Lower lobe of right lung (tissue), 2 donors: Measurements from ENCODE around the gene LIMA1. TPM values are rescaled to one million over a fixed set of nuclear protein-coding genes. Genes with fewer than 3 reads are reported as not detected.

Experiments
- ATAC-seq, 2 donors: fragments of 200-7000 bp; cut with Tn5 transposase; one replicate each; pipeline ENCODE4 v1.9.1; 2020 to 2022; ENCODE audit warnings: mild to moderate bottlenecking in 2 of 2, moderate library complexity in 2 of 2
- DNase-seq: peaks from one replicate; pipeline ENCODE4 v3.0.0-alpha.2; 2020
- H3K27ac ChIP-seq: fragments of 200-600 bp; one replicate; pipeline ENCODE4 v1.8.0; 2022
- H3K27me3 ChIP-seq: fragments of 200-600 bp; one replicate; pipeline ENCODE4 v1.8.0; 2022; ENCODE audit warnings: low read depth
- H3K36me3 ChIP-seq: fragments of 200-600 bp; one replicate; pipeline ENCODE4 v1.8.0; 2022; ENCODE audit warnings: mild to moderate bottlenecking
- H3K4me1 ChIP-seq: fragments of 200-600 bp; one replicate; pipeline ENCODE4 v1.8.0; 2022
- H3K4me3 ChIP-seq: fragments of 200-600 bp; one replicate; pipeline ENCODE4 v1.8.0; 2022; ENCODE audit warnings: mild to moderate bottlenecking
- H3K9me3 ChIP-seq: fragments of 200-600 bp; one replicate; pipeline ENCODE4 v1.8.0; 2022
- intact Hi-C: fragments of 100-400 bp; cut with DNase I; formaldehyde crosslinking; loops from one replicate; pipeline ENCODE4 v1.11.0; 2022
- microRNA-seq: library from miRNA; unstranded; fragments of <30 nt; microRNA quantifications from one replicate; pipeline ENCODE4 v1.2.0, GENCODE V29; 2020; ENCODE audit warnings: borderline number of aligned reads
- total RNA-seq: library from RNA; stranded (reverse); fragmentation: NEBNext Ultra II Directional; extraction: Animal tissue kit (Norgen Biotek cat#: 25700); gene quantifications from one replicate; pipeline ENCODE4 v1.2.1, GENCODE V29; 2021
- TF ChIP-seq, protein P1 (sequence below): fragments of 200-600 bp; IDR thresholded peaks from one replicate; pipeline ENCODE4 v1.8.0; 2022; ENCODE audit warnings: antibody characterized with exemption, mild to moderate bottlenecking
- donor health status: DM: no; HTN: yes; CAD: no; lungs with severe emphysema.

LIMA1 gene
- total RNA-seq, 1 donor from 2014 or later, result 76.6 TPM

DNA sequence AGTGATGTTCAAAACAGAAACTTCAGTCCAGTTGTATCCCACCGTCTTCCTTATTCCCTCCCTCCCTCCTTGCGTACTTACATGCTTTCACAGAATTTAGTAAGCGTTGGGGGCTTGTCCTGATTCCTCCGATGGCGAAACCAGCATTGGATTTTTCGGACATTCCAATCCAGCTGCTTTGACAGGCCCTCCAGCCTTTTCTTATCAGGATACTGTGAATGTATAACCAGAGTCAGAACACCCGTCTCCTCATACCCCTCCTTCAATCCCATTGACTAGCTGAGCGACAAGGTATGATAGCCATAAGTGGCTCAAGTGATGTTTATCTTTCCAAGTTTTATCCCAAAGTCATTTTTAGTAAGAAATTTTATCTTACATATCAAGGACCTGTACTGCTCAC, 140.3 kb downstream of the LIMA1 start:
- no peaks in the 10 kb centered on the region for H3K27me3 ChIP-seq
- H3K9me3 ChIP-seq, result no peaks in the 10 kb centered on the region
- DNase-seq (no peak), ATAC-seq (peak; percentile 61 to 81)
- no peak overlapping the region for H3K4me3 ChIP-seq
- TF ChIP-seq, protein P1, sequence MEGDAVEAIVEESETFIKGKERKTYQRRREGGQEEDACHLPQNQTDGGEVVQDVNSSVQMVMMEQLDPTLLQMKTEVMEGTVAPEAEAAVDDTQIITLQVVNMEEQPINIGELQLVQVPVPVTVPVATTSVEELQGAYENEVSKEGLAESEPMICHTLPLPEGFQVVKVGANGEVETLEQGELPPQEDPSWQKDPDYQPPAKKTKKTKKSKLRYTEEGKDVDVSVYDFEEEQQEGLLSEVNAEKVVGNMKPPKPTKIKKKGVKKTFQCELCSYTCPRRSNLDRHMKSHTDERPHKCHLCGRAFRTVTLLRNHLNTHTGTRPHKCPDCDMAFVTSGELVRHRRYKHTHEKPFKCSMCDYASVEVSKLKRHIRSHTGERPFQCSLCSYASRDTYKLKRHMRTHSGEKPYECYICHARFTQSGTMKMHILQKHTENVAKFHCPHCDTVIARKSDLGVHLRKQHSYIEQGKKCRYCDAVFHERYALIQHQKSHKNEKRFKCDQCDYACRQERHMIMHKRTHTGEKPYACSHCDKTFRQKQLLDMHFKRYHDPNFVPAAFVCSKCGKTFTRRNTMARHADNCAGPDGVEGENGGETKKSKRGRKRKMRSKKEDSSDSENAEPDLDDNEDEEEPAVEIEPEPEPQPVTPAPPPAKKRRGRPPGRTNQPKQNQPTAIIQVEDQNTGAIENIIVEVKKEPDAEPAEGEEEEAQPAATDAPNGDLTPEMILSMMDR, result no peak
- peaks cover 7% of the 10 kb centered on the region for H3K4me1 ChIP-seq
- H3K27ac ChIP-seq, result no peak overlapping the region
- intact Hi-C loops, result no loop called here
- H3K36me3 ChIP-seq, result peaks cover 46% of the 10 kb centered on the region

DNA sequence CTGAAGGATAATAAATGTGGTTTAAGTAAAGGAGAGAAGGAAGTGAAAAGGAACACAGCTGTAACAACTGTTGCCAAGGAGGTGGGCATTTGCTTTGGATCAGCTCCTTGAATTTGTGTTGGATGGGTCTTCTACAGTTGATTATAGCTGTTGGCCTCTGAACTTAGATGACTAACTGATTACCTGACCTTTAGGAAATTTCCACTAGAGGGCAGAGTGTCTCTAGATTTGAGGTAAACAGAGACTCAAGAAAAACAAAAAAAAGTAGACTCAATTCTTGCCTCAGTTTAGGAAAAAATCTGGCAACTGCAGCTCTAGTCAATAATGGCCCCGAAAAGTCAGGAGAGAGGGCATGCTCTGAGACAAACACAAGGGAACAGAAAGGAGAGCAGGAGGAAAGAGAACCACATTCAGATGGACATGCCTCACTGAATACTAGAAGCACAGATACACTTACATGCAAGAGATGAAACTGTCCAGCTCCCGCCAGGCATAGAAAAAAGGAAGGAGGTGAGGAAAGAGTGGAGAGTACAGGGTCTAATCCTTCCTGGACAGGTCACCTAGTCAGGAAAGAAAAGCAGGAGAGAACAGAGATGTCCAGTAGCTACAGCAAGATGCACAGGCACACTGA, 150.7 kb downstream of the LIMA1 start:
- H3K36me3 ChIP-seq, result peaks cover 96% of the 10 kb centered on the region

DNA sequence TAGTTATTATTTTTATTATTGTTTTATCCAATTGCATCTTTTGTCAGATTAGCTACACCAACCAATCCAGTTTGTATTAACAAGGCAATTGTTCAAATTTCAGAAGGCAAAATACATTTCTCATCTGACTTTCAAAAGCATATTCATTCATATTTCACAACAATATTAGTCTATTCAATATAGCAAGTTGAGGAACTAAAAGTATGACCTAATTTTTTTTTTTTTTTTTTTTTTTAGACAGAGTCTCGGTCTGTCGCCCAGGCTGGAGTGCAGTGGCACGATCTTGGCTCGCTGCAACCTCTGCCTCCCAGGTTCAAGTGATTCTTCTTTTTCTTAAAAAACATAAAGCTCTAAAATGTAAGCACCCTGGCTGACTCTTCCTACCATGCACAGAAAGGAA, 154.0 kb downstream of the LIMA1 start:
- Histone ChIP-seq H3K27me3 (no peaks in the 10 kb centered on the region), H3K36me3 (peaks cover 93% of the 10 kb centered on the region), H3K4me1 (peaks cover 17% of the 10 kb centered on the region), H3K27ac (no peak overlapping the region), H3K4me3 (no peak overlapping the region), H3K9me3 (no peaks in the 10 kb centered on the region)
- TF ChIP-seq, protein P1, result no peak
- no peak for ATAC-seq
- no peak for DNase-seq
- intact Hi-C loops, result no loop called here

More for the DNA sequence above, 150.7 kb downstream of the LIMA1 start:
- ATAC-seq (no peak), DNase-seq (no peak)
- Histone ChIP-seq H3K4me1 (peaks cover 6% of the 10 kb centered on the region), H3K27ac (no peak overlapping the region), H3K9me3 (no peaks in the 10 kb centered on the region), H3K4me3 (no peak overlapping the region), H3K27me3 (no peaks in the 10 kb centered on the region)
- intact Hi-C loops, result no loop called here
- TF ChIP-seq, protein P1, result peak; percentile 32

DNA sequence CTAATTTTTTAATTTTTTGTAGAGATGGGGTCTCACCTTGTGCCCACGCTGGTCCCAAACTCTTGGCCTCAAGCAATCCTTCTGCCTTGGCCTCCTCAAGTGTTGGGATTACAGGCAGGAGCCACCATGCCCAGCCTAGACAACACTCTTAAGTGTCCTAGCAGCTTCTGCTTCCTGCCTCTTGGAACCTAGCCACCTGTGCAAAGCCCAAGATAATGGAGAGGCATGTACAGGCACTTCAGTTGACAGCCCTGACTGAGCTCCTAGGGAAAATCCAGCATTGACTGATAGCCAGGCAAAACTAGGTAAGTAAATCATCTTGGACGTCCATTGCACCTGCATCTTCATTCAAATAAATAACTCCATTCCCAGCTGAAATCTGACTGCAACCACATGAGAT, 155.8 kb downstream of the LIMA1 start:
- TF ChIP-seq, protein P1, result no peak
- Histone ChIP-seq H3K27ac (no peak overlapping the region), H3K27me3 (no peaks in the 10 kb centered on the region), H3K36me3 (peaks cover 93% of the 10 kb centered on the region), H3K4me1 (peaks cover 11% of the 10 kb centered on the region), H3K9me3 (no peaks in the 10 kb centered on the region), H3K4me3 (no peak overlapping the region)
- peak in 1 of 2 donors; percentile 24 for ATAC-seq
- intact Hi-C loops, result no loop called here
- DNase-seq, result no peak

Small RNA genes within 50 kb of the gene (microRNA-seq; reads per million reads assigned to microRNA genes)
- not detected for gene MIR1293

Other genes with a start within 250 kb of the LIMA1 start
- 1.6 TPM for gene ASIC1, start 225.9 kb downstream of the LIMA1 start, total RNA-seq
- 44.2 TPM for gene SMARCD1, start 198.2 kb downstream of the LIMA1 start, total RNA-seq
- gene GPD1, start 179.5 kb downstream of the LIMA1 start, total RNA-seq, result 67.0 TPM
- 68.0 TPM for gene COX14, start 171.3 kb downstream of the LIMA1 start, total RNA-seq
- gene CERS5, start 116.2 kb downstream of the LIMA1 start, total RNA-seq, result 37.7 TPM
- gene FAM186A, start 113.1 kb upstream of the LIMA1 start, total RNA-seq, result not detected
- gene LARP4, start 117.4 kb upstream of the LIMA1 start, total RNA-seq, result 62.2 TPM
- 32.8 TPM for gene DIP2B, start 221.5 kb upstream of the LIMA1 start, total RNA-seq